Adrenal gland (tissue), 12 donors: ENCODE results near the gene TIPIN. TPM values are rescaled to one million over a fixed set of nuclear protein-coding genes. Genes with fewer than 3 reads are reported as not detected.
"Not testable (repeated sequence)": the region's sequence is repeated elsewhere in the genome, so short reads cannot be mapped to it uniquely, and the experiment has no call there.

ENCODE experiments used
- DNase-seq, 7 donors: peaks; one replicate each; pipeline ENCODE4 v3.0.0-alpha.2; 2019 to 2020
- H3K27ac ChIP-seq, 5 donors: fragments of 200-600 bp; sonication (generic) in 4 of 5; 1 replicate in 3 of 5; 2 replicates in 2 of 5; pipeline versions ENCODE4 v1.5.1 to v1.8.0; 2016 to 2020; ENCODE audit warnings: mild to moderate bottlenecking in 1 of 5
- H3K27me3 ChIP-seq: fragments of 200-600 bp; 2 replicates; pipeline ENCODE4 v1.8.0; 2021
- H3K36me3 ChIP-seq, 2 donors: fragments of 200-600 bp; replicated peaks in 1 of 2; 1 replicate in 1 of 2; 2 replicates in 1 of 2; pipeline versions ENCODE4 v1.5.1 to v1.8.0; 2018 to 2022
- H3K4me1 ChIP-seq, 2 donors: fragments of 200-600 bp; replicated peaks in 1 of 2; 1 replicate in 1 of 2; 2 replicates in 1 of 2; pipeline versions ENCODE4 v1.5.1 to v1.8.0; 2018 to 2021
- H3K4me3 ChIP-seq, 4 donors: fragments of 200-600 bp; sonication (generic) in 3 of 4; one replicate each; pipeline ENCODE4 v1.5.1; 2016 to 2018
- H3K9me3 ChIP-seq, 3 donors: fragments of 200-600 bp; sonication (generic) in 1 of 3; replicated peaks in 1 of 3; 1 replicate in 2 of 3; 2 replicates in 1 of 3; pipeline versions ENCODE4 v1.5.1 to v1.8.0; 2016 to 2021
- POLR2A ChIP-seq, 2 donors: fragments of 450-650 bp; IDR thresholded peaks; one replicate each; pipeline ENCODE4 v1.6.1; 2017; ENCODE audit warnings: antibody characterized with exemption in 2 of 2, mild to moderate bottlenecking in 2 of 2, moderate library complexity in 1 of 2
- WGBS, 4 donors: extraction: QIAGEN DNeasy Blood & Tissue Kit in 2 of 4; methylation state at CpG; one replicate each; pipeline versions ENCODE4 v1.1.5 to v1.1.7; 2013 to 2017; 5-methylcytosine and 5-hydroxymethylcytosine counted together
- intact Hi-C, 2 donors: fragments of 100-400 bp; cut with DNase I; formaldehyde crosslinking; loops; one replicate each; pipeline versions ENCODE4 v1.14.1 to v1.15.0; 2022 to 2023
- polyA plus RNA-seq, 3 donors: library from polyadenylated mRNA; stranded (reverse); fragments of 200-250 nt in 2 of 3; fragments of 350-450 nt in 1 of 3; fragmentation: Illumina TruSeq in 1 of 3; extraction: RNeasy Lipid Tissue Mini Kit (QIAGEN cat#74804) in 1 of 3; gene quantifications; one replicate each; pipeline ENCODE4 v1.2.3, GENCODE V29; 2013 to 2014
- total RNA-seq, 9 donors: library from RNA; depleted of rRNA in 4 of 9; stranded (reverse); fragments of >200 nt in 4 of 9; fragments of 120-200 nt in 1 of 9; fragmentation: NEBNext Ultra II Directional in 1 of 9; extraction: Animal tissue kit (Norgen Biotek cat#: 25700) in 1 of 9; gene quantifications; one replicate each; pipeline versions ENCODE4 v1.1.0 to v1.2.4, GENCODE V29; 2013 to 2023
- TF ChIP-seq, protein P1 (sequence below), 6 experiments: fragments of 450-650 bp in 4 of 6; fragments of 200-600 bp in 2 of 6; sonication (generic) in 1 of 6; IDR thresholded peaks; 1 replicate in 5 of 6; 2 replicates in 1 of 6; pipeline versions ENCODE4 v1.5.1 to v1.8.0; 2016 to 2021; ENCODE audit warnings: antibody characterized with exemption in 6 of 6, mild to moderate bottlenecking in 2 of 6, moderate library complexity in 1 of 6
- donor health status: healthy with polysubstance abuse.
- donor health status: Bipolar disorder and iron deficiency.
- donor health status: DM: yes; HTN: yes; CAD: no.
- donor health status: DM: no; HTN: no; CAD: no.
- donor health status: DM: no; HTN: no; CAD: no.
- donor health status: DM: yes; HTN: yes; CAD: no.

Gene TIPIN
- total and polyA plus RNA-seq, 12 donors = 1.3 to 13.5 (median 6.5) TPM

- TF ChIP-seq, protein P1, sequence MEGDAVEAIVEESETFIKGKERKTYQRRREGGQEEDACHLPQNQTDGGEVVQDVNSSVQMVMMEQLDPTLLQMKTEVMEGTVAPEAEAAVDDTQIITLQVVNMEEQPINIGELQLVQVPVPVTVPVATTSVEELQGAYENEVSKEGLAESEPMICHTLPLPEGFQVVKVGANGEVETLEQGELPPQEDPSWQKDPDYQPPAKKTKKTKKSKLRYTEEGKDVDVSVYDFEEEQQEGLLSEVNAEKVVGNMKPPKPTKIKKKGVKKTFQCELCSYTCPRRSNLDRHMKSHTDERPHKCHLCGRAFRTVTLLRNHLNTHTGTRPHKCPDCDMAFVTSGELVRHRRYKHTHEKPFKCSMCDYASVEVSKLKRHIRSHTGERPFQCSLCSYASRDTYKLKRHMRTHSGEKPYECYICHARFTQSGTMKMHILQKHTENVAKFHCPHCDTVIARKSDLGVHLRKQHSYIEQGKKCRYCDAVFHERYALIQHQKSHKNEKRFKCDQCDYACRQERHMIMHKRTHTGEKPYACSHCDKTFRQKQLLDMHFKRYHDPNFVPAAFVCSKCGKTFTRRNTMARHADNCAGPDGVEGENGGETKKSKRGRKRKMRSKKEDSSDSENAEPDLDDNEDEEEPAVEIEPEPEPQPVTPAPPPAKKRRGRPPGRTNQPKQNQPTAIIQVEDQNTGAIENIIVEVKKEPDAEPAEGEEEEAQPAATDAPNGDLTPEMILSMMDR (IDR thresholded peaks at IDR 0.05) = no peak
- TF ChIP-seq POLR2A (IDR thresholded peaks at IDR 0.05) = no peak
- no peaks in the 10 kb centered on the region for H3K9me3 ChIP-seq
- H3K4me3 ChIP-seq = peak overlapping the region in 3 of 4 donors; percentile 53 to 64 (median 58)
- peak overlapping the region in 4 of 5 donors; percentile 27 to 79 (median 68) for H3K27ac ChIP-seq
- no peak for DNase-seq
- peaks cover 0 to 4% of the 10 kb centered on the region in 2 donors for H3K4me1 ChIP-seq
- no peaks in the 10 kb centered on the region for H3K36me3 ChIP-seq
- intact Hi-C loops = no loop called here
- no peaks in the 10 kb centered on the region for H3K27me3 ChIP-seq
- WGBS, 4 donors = 2 to 7% (median 5%) methylated on average over 12 of the region's 12 CpGs
Observed at GRCh38 chr15:66356077-66356358, 467 bp downstream of the TIPIN start.

- H3K27me3 ChIP-seq, H3K4me1 ChIP-seq, H3K4me3 ChIP-seq, H3K27ac ChIP-seq, intact Hi-C loops, H3K9me3 ChIP-seq: not testable (repeated sequence)
- WGBS, 4 donors = 45 to 58% (median 50%) methylated on average over 5 of the region's 5 CpGs
- H3K36me3 ChIP-seq = peaks cover 0 to 16% of the 10 kb centered on the region in 2 donors
- DNase-seq = peak in 3 of 7 donors; percentile 13 to 42 (median 21)
Observed at GRCh38 chr15:66348530-66348929, 8.0 kb downstream of the TIPIN start.

- intact Hi-C loops = no loop called here
- WGBS, 4 donors = 91 to 96% (median 95%) methylated on average over 14 of the region's 14 CpGs
- no peak overlapping the region for H3K27ac ChIP-seq
Observed at GRCh38 chr15:66328771-66329170, 27.7 kb downstream of the TIPIN start.

GRCh38 chr15:66327736-66328135 lies 28.7 kb downstream of the TIPIN start:
- H3K36me3 ChIP-seq = peaks cover 0 to 89% of the 10 kb centered on the region in 2 donors

More at GRCh38 chr15:66328771-66329170, 27.7 kb downstream of the TIPIN start:
- Histone ChIP-seq H3K36me3 (peaks cover 0 to 88% of the 10 kb centered on the region in 2 donors), H3K4me3 (no peak overlapping the region), H3K9me3 (no peaks in the 10 kb centered on the region), H3K27me3 (no peaks in the 10 kb centered on the region), H3K4me1 (no peaks in the 10 kb centered on the region)
- no peak for DNase-seq
- TF ChIP-seq, protein P1 (IDR thresholded peaks at IDR 0.05) = no peak
- no peak for TF ChIP-seq POLR2A (IDR thresholded peaks at IDR 0.05)

DNA sequence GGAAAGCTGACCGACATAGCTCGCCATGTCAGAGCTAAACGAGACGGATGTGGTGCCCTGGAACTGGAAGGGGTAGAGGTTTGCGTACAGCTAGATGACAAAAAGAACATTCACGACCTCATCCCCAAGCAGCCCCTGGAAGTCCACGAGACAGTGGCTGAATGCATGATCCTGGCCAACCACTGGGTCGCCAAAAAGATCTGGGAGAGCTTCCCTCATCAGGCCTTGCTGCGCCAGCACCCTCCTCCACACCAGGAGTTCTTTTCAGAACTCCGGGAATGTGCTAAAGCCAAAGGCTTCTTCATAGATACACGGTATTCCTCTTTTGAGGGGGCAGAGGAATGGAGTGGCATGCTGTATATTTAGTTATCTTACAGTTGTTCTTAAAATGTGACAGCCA lies 30.4 kb downstream of the TIPIN start:
- H3K36me3 ChIP-seq = peaks cover 0 to 85% of the 10 kb centered on the region in 2 donors
- no peak overlapping the region for H3K4me3 ChIP-seq
- H3K27ac ChIP-seq = no peak overlapping the region
- no peaks in the 10 kb centered on the region for H3K4me1 ChIP-seq
- no peaks in the 10 kb centered on the region for H3K9me3 ChIP-seq
- no peak for DNase-seq
- intact Hi-C loops = no loop called here
- 91 to 98% (median 94%) methylated on average over 11 of the region's 11 CpGs for WGBS, 4 donors
- TF ChIP-seq, protein P1 (IDR thresholded peaks at IDR 0.05) = no peak
- TF ChIP-seq POLR2A (IDR thresholded peaks at IDR 0.05) = no peak
- H3K27me3 ChIP-seq = no peaks in the 10 kb centered on the region

More at GRCh38 chr15:66327736-66328135, 28.7 kb downstream of the TIPIN start:
- intact Hi-C loops = no loop called here
- no peaks in the 10 kb centered on the region for H3K9me3 ChIP-seq
- H3K4me1 ChIP-seq = no peaks in the 10 kb centered on the region
- DNase-seq = no peak
- TF ChIP-seq POLR2A (IDR thresholded peaks at IDR 0.05) = no peak
- TF ChIP-seq, protein P1 (IDR thresholded peaks at IDR 0.05) = no peak
- H3K27me3 ChIP-seq = no peaks in the 10 kb centered on the region
- H3K4me3 ChIP-seq = no peak overlapping the region
- 80 to 97% (median 91%) methylated on average over 1 to 4 of the region's 4 CpGs for WGBS, 4 donors
- no peak overlapping the region for H3K27ac ChIP-seq
